Measurements from ENCODE around the gene BCR.
"Not testable (repeated sequence)": the region's sequence is repeated elsewhere in the genome, so short reads cannot be mapped to it uniquely, and the experiment has no call there.

The BCR gene

GRCh38 chr22:23180301-23180892 is at the start of gene BCR:
BCR (plus strand) TSS chr22:23180509; CDS start chr22:23180961, 452 bp downstream.
- DNase-seq (ENCODE audit: low read depth) = peak; percentile 57

GRCh38 chr22:23130697-23131096 is 49.6 kb upstream of the BCR start:
- no peak for DNase-seq (ENCODE audit: low read depth)

- no peak for DNase-seq (ENCODE audit: low read depth)
Measured at GRCh38 chr22:23131931-23132330, 48.4 kb upstream of the BCR start.

GRCh38 chr22:23132376-23133091 is 47.8 kb upstream of the BCR start:
- no peak for DNase-seq (ENCODE audit: low read depth)

GRCh38 chr22:23133922-23134321 is 46.4 kb upstream of the BCR start:
- no peak for DNase-seq (ENCODE audit: low read depth)

- not testable (repeated sequence) for DNase-seq (ENCODE audit: low read depth)
Measured at GRCh38 chr22:23136991-23137390, 43.3 kb upstream of the BCR start.

- no peak for DNase-seq (ENCODE audit: low read depth)
Measured at GRCh38 chr22:23137468-23137867, 42.8 kb upstream of the BCR start.

GRCh38 chr22:23137905-23138561 is 42.3 kb upstream of the BCR start:
- no peak for DNase-seq (ENCODE audit: low read depth)

GRCh38 chr22:23138584-23139435 is 41.5 kb upstream of the BCR start:
- no peak for DNase-seq (ENCODE audit: low read depth)

GRCh38 chr22:23140385-23140784 is 39.9 kb upstream of the BCR start:
- DNase-seq (ENCODE audit: low read depth) = no peak

- DNase-seq (ENCODE audit: low read depth) = no peak
Measured at GRCh38 chr22:23142546-23143105, 37.7 kb upstream of the BCR start.

GRCh38 chr22:23143119-23143518 is 37.2 kb upstream of the BCR start:
- DNase-seq (ENCODE audit: low read depth) = no peak

- DNase-seq (ENCODE audit: low read depth) = no peak
Measured at GRCh38 chr22:23144432-23144831, 35.9 kb upstream of the BCR start.

- peak; percentile 76 for DNase-seq (ENCODE audit: low read depth)
Measured at GRCh38 chr22:23144932-23145877, 35.1 kb upstream of the BCR start, which contains the start of gene RAB36. RAB36 (plus strand) TSS chr22:23145477; CDS start chr22:23146617, 1,140 bp downstream.

GRCh38 chr22:23145878-23146470 is 34.3 kb upstream of the BCR start:
- no peak for DNase-seq (ENCODE audit: low read depth)

GRCh38 chr22:23146478-23147205 is 33.7 kb upstream of the BCR start:
- no peak for DNase-seq (ENCODE audit: low read depth)

- no peak for DNase-seq (ENCODE audit: low read depth)
Measured at GRCh38 chr22:23147617-23148387, 32.5 kb upstream of the BCR start.

- no peak for DNase-seq (ENCODE audit: low read depth)
Measured at GRCh38 chr22:23149743-23150238, 30.5 kb upstream of the BCR start.

- no peak for DNase-seq (ENCODE audit: low read depth)
Measured at GRCh38 chr22:23150762-23151161, 29.5 kb upstream of the BCR start.

Data from stimulated activated CD8-positive, alpha-beta memory T cell treated with anti-CD3 and anti-CD28 coated beads, Interleukin-4, amount 100 ng/mL, for 24 hours (primary cell).